Measurements from ENCODE around the gene AKIRIN2. TPM values are rescaled to one million over a fixed set of nuclear protein-coding genes. Genes with fewer than 3 reads are reported as not detected.

AKIRIN2 gene
- polyA plus RNA-seq, 1 of the 3 experiments (the other 2 are of a cell fraction), result 19.0 TPM

- TF ChIP-seq MAX (IDR thresholded peaks at IDR 0.05; ENCODE audit: low read depth) (no peak), REST (IDR thresholded peaks at IDR 0.05; ENCODE audit: low read depth, low read length) (no peak), FOSL2 (IDR thresholded peaks at IDR 0.05; ENCODE audit: borderline replicate concordance, low read depth) (no peak), USF1 (IDR thresholded peaks at IDR 0.05; ENCODE audit: borderline replicate concordance, low read depth) (no peak), MEF2A (IDR thresholded peaks at IDR 0.05; ENCODE audit: borderline replicate concordance, low read depth) (no peak), CHD2 (IDR thresholded peaks at IDR 0.05; ENCODE audit: low read length, partially characterized antibody) (no peak), MXI1 (IDR thresholded peaks at IDR 0.05; ENCODE audit: low read depth, low read length) (no peak), FOXM1 (IDR thresholded peaks at IDR 0.05; ENCODE audit: low read depth) (no peak), TAF1 (IDR thresholded peaks at IDR 0.05; ENCODE audit: borderline replicate concordance, low read depth, low read length) (no peak), GABPA (IDR thresholded peaks at IDR 0.05; ENCODE audit: low read depth) (no peak), TEAD4 (IDR thresholded peaks at IDR 0.05; ENCODE audit: borderline replicate concordance, insufficient read depth) (no peak), GATA2 (CRISPR knock-in tag; IDR thresholded peaks at IDR 0.05) (no peak), EZH2phosphoT487 (IDR thresholded peaks at IDR 0.05; ENCODE audit: borderline replicate concordance, low read depth) (no peak), JUND (IDR thresholded peaks at IDR 0.05) (no peak), RXRA (IDR thresholded peaks at IDR 0.05; ENCODE audit: borderline replicate concordance, low read depth) (no peak)
- POLR2A ChIA-PET, result no interaction called here
Observed at GRCh38 chr6:87655824-87656223, 46.2 kb downstream of the AKIRIN2 start.

More at GRCh38 chr6:87655824-87656223, 46.2 kb downstream of the AKIRIN2 start:
- Histone ChIP-seq H3K9me2 (no peaks in the 10 kb centered on the region), H3K27me3 (ENCODE audit: insufficient read depth) (no peaks in the 10 kb centered on the region), H3F3A (replicated peaks; ENCODE audit: insufficient read depth) (peaks cover 6% of the 10 kb centered on the region), H3K4me3 (ENCODE audit: low read depth in 2 of 2, low read length in 1 of 2) (no peak overlapping the region), H3K4me1 (ENCODE audit: control insufficient read depth in 1 of 2, insufficient read depth in 2 of 2, low read depth in 1 of 2, low read length in 1 of 2) (peaks cover 0 to 20% of the 10 kb centered on the region in 2 experiments; a peak in 1 of 4 replicates), H4K20me1 (ENCODE audit: insufficient read depth) (no peaks in the 10 kb centered on the region), H3K27ac (ENCODE audit: low read depth in 2 of 2, low read length in 1 of 2) (no peak overlapping the region), H3K9ac (no peak overlapping the region), H3K9me3 (no peaks in the 10 kb centered on the region), H3K4me2 (no peak overlapping the region), H3K36me3 (replicated peaks in 1 of 2; ENCODE audit: control insufficient read depth in 1 of 2, insufficient read depth in 2 of 2, low read length in 1 of 2) (peaks cover 17 to 37% of the 10 kb centered on the region in 2 experiments), H3K79me2 (ENCODE audit: insufficient read depth) (no peaks in the 10 kb centered on the region), H2AFZ (ENCODE audit: low read depth) (no peak overlapping the region)
- DNase-seq, result no peak
- CTCF ChIA-PET, result interaction anchor here (1.0 kb wide), 1 partner anchor 44 kb away, joined by 3 read pairs; no protein-coding TSS in a partner anchor

Data from SK-N-SH (cell line).